ENCODE results near the gene PLXNB2.
"Not testable (repeated sequence)": the region's sequence is repeated elsewhere in the genome, so short reads cannot be mapped to it uniquely, and the experiment has no call there.

Gene PLXNB2

GRCh38 chr22:50306753-50307749, at the start of gene PLXNB2:
Gene PLXNB2 (minus strand): TSS chr22:50307646. CDS start chr22:50290584, 17,062 bp downstream.
- DNase-seq, result peak; percentile 54

- no peak for DNase-seq
These were observed 49.8 kb upstream of the PLXNB2 start for GRCh38 chr22:50357222-50357621.

GRCh38 chr22:50356186-50356585, 48.7 kb upstream of the PLXNB2 start:
- DNase-seq, result no peak

- DNase-seq, result no peak
These were observed 40.6 kb upstream of the PLXNB2 start for GRCh38 chr22:50348058-50348457.

GRCh38 chr22:50347157-50347556, 39.7 kb upstream of the PLXNB2 start:
- DNase-seq, result no peak

GRCh38 chr22:50346470-50346869, 39.0 kb upstream of the PLXNB2 start:
- DNase-seq, result no peak

- no peak for DNase-seq
These were observed 36.1 kb upstream of the PLXNB2 start for GRCh38 chr22:50343541-50343935.

GRCh38 chr22:50342651-50343540, 35.5 kb upstream of the PLXNB2 start, which contains the start of gene PPP6R2:
Gene PPP6R2 (plus strand): TSS chr22:50343327. CDS start chr22:50393909, 50,582 bp downstream.
- peak; percentile 86 to 89 for DNase-seq

GRCh38 chr22:50341977-50342650, 34.7 kb upstream of the PLXNB2 start:
- DNase-seq, result peak; percentile 76 to 99

GRCh38 chr22:50339945-50340879, 32.8 kb upstream of the PLXNB2 start:
- no peak for DNase-seq

GRCh38 chr22:50338860-50339462, 31.5 kb upstream of the PLXNB2 start:
- no peak for DNase-seq

- DNase-seq, result no peak
These were observed 30.7 kb upstream of the PLXNB2 start for GRCh38 chr22:50338042-50338573.

- DNase-seq, result no peak
These were observed 30.0 kb upstream of the PLXNB2 start for GRCh38 chr22:50337262-50338041.

GRCh38 chr22:50334433-50334832, 27.0 kb upstream of the PLXNB2 start:
- not testable (repeated sequence) for DNase-seq

GRCh38 chr22:50329236-50329635, 21.8 kb upstream of the PLXNB2 start:
- peak in 1 of 2 donors; percentile 47 for DNase-seq

- no peak for DNase-seq
These were observed 20.2 kb upstream of the PLXNB2 start for GRCh38 chr22:50327711-50328019.

- peak; percentile 72 to 88 for DNase-seq
These were observed 19.7 kb upstream of the PLXNB2 start, which contains the start of gene DENND6B for GRCh38 chr22:50326956-50327710. Gene DENND6B (minus strand): TSS chr22:50327012. CDS start chr22:50326988, 24 bp downstream.

GRCh38 chr22:50326225-50326955, 18.9 kb upstream of the PLXNB2 start:
- no peak for DNase-seq

Data from inflammatory macrophage treated with lipopolysaccharide for 1 hour (primary cell).